GM12878 (cell line): ENCODE results near the gene DKKL1. TPM values are rescaled to one million over a fixed set of nuclear protein-coding genes. Genes with fewer than 3 reads are reported as not detected.

Experiments used
- ATAC-seq: fragments of 200-7000 bp; cut with Tn5 transposase; 3 replicates; pipeline ENCODE4 v1.9.1; 2020; ENCODE audit warnings: mild to moderate bottlenecking, moderate library complexity
- BruUV-seq: library from RNA; stranded (reverse); fragments of 400-500 nt; replicated peaks from 2 replicates; lab custom pipeline; 2021; lab: Mats Ljungman, UMichigan
- CTCF ChIA-PET: fragments of 300-600 bp; sonication (Branson Sonifier 250); formaldehyde crosslinking; extraction: SDS; loops from one replicate; lab custom pipeline; 2021; ENCODE audit warnings: inconsistent platforms; lab: Yijun Ruan, JAX
- POLR2A ChIA-PET: fragments of 350-600 bp; formaldehyde crosslinking; extraction: SDS; loops from one replicate; lab custom pipeline; 2021; ENCODE audit warnings: inconsistent platforms; lab: Charles Lee
- RAD21 ChIA-PET: fragments of 300-600 bp; sonication (Branson Sonifier 250); formaldehyde crosslinking; loops from one replicate; lab custom pipeline; 2023; ENCODE audit warnings: antibody characterized with exemption; ENCODE audit not compliant: unreplicated experiment; lab: Charles Lee
- SMC1A ChIA-PET: fragments of 300-600 bp; sonication (Branson Sonifier 250); formaldehyde crosslinking; loops from one replicate; lab custom pipeline; 2023; ENCODE audit not compliant: unreplicated experiment, uncharacterized antibody; lab: Charles Lee
- DNase-seq: peaks from one replicate; pipeline ENCODE4 v3.0.0-alpha.2; 2011; ENCODE audit warnings: low read depth, low spot score
- FAIRE-seq: peaks from 3 replicates; lab custom pipeline; 2011; peaks lifted over from hg19 to GRCh38; lab: Jason Lieb, UNC
- H2AFZ ChIP-seq: 2 replicates; pipeline ENCODE4 v1.6.0; 2011; ENCODE audit warnings: low read depth, low read length, control low read depth; ENCODE audit not compliant: control insufficient read depth
- H3K27ac ChIP-seq: 2 replicates; pipeline ENCODE4 v1.5.1; 2011; ENCODE audit warnings: control low read depth; ENCODE audit not compliant: control insufficient read depth, insufficient read depth
- H3K27me3 ChIP-seq, 2 experiments: replicated peaks in 1 of 2; 2 replicates each; pipeline versions ENCODE4 v1.6.0 to v1.6.1; 2011; ENCODE audit warnings: low read length in 1 of 2; ENCODE audit not compliant: control insufficient read depth in 2 of 2, insufficient read depth in 2 of 2
- H3K36me3 ChIP-seq, 2 experiments: 2 replicates each; pipeline ENCODE4 v1.5.1; 2011; ENCODE audit warnings: low read length in 1 of 2; ENCODE audit not compliant: control insufficient read depth in 2 of 2, insufficient read depth in 2 of 2
- H3K4me1 ChIP-seq: 2 replicates; pipeline ENCODE4 v1.6.1; 2011; ENCODE audit warnings: mild to moderate bottlenecking, low read length, moderate library complexity, mixed read lengths; ENCODE audit not compliant: control insufficient read depth, insufficient read depth
- H3K4me2 ChIP-seq: 2 replicates; pipeline ENCODE4 v1.6.0; 2011; ENCODE audit warnings: control low read depth; ENCODE audit not compliant: control insufficient read depth, insufficient read depth
- H3K4me3 ChIP-seq: fragments of 200-600 bp; sonication (generic); 2 replicates; pipeline ENCODE4 v1.5.1; 2016
- H3K79me2 ChIP-seq: 2 replicates; pipeline ENCODE4 v1.6.0; 2011; ENCODE audit warnings: low read length; ENCODE audit not compliant: control insufficient read depth, insufficient read depth
- H3K9ac ChIP-seq: 2 replicates; pipeline ENCODE4 v1.8.0; 2011; ENCODE audit warnings: low read length, control low read depth, mixed read lengths; ENCODE audit not compliant: control insufficient read depth, insufficient read depth
- H3K9me3 ChIP-seq: replicated peaks from 3 replicates; pipeline ENCODE4 v1.5.1; 2011; ENCODE audit warnings: mild to moderate bottlenecking, low read length; ENCODE audit not compliant: control insufficient read depth, insufficient read depth
- H4K20me1 ChIP-seq: 2 replicates; pipeline ENCODE4 v1.6.0; 2011; ENCODE audit not compliant: control insufficient read depth, insufficient read depth
- CREB1 ChIP-seq: IDR thresholded peaks from 2 replicates; pipeline ENCODE4 v1.6.1; 2012; ENCODE audit warnings: low read depth, mild to moderate bottlenecking, inconsistent platforms
- DPF2 ChIP-seq: fragments of 450-650 bp; IDR thresholded peaks from 2 replicates; pipeline ENCODE4 v1.6.1; 2017; ENCODE audit warnings: mild to moderate bottlenecking
- EED ChIP-seq: sonication (generic); IDR thresholded peaks from 2 replicates; pipeline ENCODE4 v1.6.1; 2016; ENCODE audit warnings: antibody characterized with exemption, low read depth
- FOXK2 ChIP-seq: fragments of 450-650 bp; IDR thresholded peaks from 2 replicates; pipeline ENCODE4 v1.6.1; 2017; ENCODE audit warnings: mild to moderate bottlenecking, moderate library complexity
- IKZF1 ChIP-seq: fragments of 450-650 bp; conservative IDR thresholded peaks from 2 replicates; pipeline ENCODE4 v1.6.1; 2017; ENCODE audit warnings: antibody characterized with exemption, mild to moderate bottlenecking
- IRF4 ChIP-seq: IDR thresholded peaks from 2 replicates; pipeline ENCODE4 v1.6.1; 2011; ENCODE audit warnings: low read depth, low read length
- MTA2 ChIP-seq: fragments of 450-650 bp; IDR thresholded peaks from 2 replicates; pipeline ENCODE4 v1.6.1; 2016; ENCODE audit warnings: low read depth, mild to moderate bottlenecking, moderate library complexity
- MYC ChIP-seq: IDR thresholded peaks from 2 replicates; pipeline ENCODE4 v1.6.1; 2011; ENCODE audit warnings: mild to moderate bottlenecking, low read length, moderate library complexity, inconsistent platforms; ENCODE audit not compliant: insufficient read depth, insufficient replicate concordance, insufficient read length, severe bottlenecking
- POU2F2 ChIP-seq: IDR thresholded peaks from 3 replicates; pipeline ENCODE4 v1.6.1; 2011; ENCODE audit warnings: low read depth, mild to moderate bottlenecking, low read length, borderline replicate concordance
- SKIL ChIP-seq: fragments of 450-650 bp; IDR thresholded peaks from 2 replicates; pipeline ENCODE4 v1.6.1; 2017; ENCODE audit warnings: mild to moderate bottlenecking, low read depth, inconsistent platforms; ENCODE audit not compliant: poor library complexity, severe bottlenecking
- SMAD1 ChIP-seq: fragments of 450-650 bp; IDR thresholded peaks from 2 replicates; pipeline ENCODE4 v1.6.1; 2018; ENCODE audit warnings: mild to moderate bottlenecking, low read depth; ENCODE audit not compliant: partially characterized antibody
- YY1 ChIP-seq: IDR thresholded peaks from 2 replicates; pipeline ENCODE4 v1.6.1; 2011; ENCODE audit warnings: low read depth, mild to moderate bottlenecking, low read length
- ZNF24 ChIP-seq: fragments of 450-650 bp; IDR thresholded peaks from 2 replicates; pipeline ENCODE4 v1.6.1; 2017; ENCODE audit warnings: antibody characterized with exemption, mild to moderate bottlenecking
- WGBS: methylation state at CpG from one replicate; pipeline ENCODE4 v1.1.6; 2016; ENCODE audit warnings: low lambda C conversion rate; ENCODE audit not compliant: insufficient replicate concordance, insufficient coverage; ENCODE audit errors: missing lambda C conversion rate; 5-methylcytosine and 5-hydroxymethylcytosine counted together
- in situ Hi-C: fragments of 300-500 bp; cut with MboI; formaldehyde crosslinking; loops from 9 replicates; pipeline ENCODE4 v1.14.3; 2018; ENCODE audit warnings: mixed read lengths
- intact Hi-C: fragments of 100-400 bp; cut with micrococcal nuclease; formaldehyde crosslinking; loops from one replicate; pipeline ENCODE4 v1.14.2; 2022; ENCODE audit not compliant: unreplicated experiment
- polyA plus RNA-seq, 11 experiments: library from polyadenylated mRNA; depleted of rRNA in 4 of 11; unstranded in 6 of 11; stranded (reverse) in 5 of 11; fragments of >200 nt; fragmentation: Nextera tagmentation in 4 of 11; fragmentation: Illumina TruSeq in 1 of 11; extraction: Ambion mirVana in 4 of 11; extraction: Trizol in 1 of 11; gene quantifications; 1 replicate in 1 of 11; 2 replicates in 10 of 11; pipeline versions ENCODE4 v1.2.1 to v1.2.3, GENCODE V29; 2011 to 2016; ENCODE audit warnings: inconsistent platforms in 2 of 11, missing spikeins in 2 of 11, low read depth in 1 of 11
- total RNA-seq, 4 experiments: library from RNA; depleted of rRNA in 3 of 4; stranded (reverse); fragments of >200 nt in 3 of 4; fragmentation: Illumina TruSeq in 1 of 4; extraction: Trizol in 1 of 4; gene quantifications; 2 replicates each; pipeline versions ENCODE4 v1.2.1 to v1.2.3, GENCODE V29; 2013 to 2021
- TF ChIP-seq, protein P1 (sequence below): fragments of 450-650 bp; IDR thresholded peaks from 2 replicates; pipeline ENCODE4 v1.6.1; 2016; ENCODE audit warnings: mild to moderate bottlenecking
- TF ChIP-seq, protein P2 (sequence below): fragments of 450-650 bp; IDR thresholded peaks from 2 replicates; pipeline ENCODE4 v1.6.1; 2017; ENCODE audit warnings: antibody characterized with exemption, mild to moderate bottlenecking, moderate library complexity

Gene DKKL1
- total and polyA plus RNA-seq, 10 of the 15 experiments (the other 5 are each of a cell fraction or from before 2014, with no cell fraction given): not detected

DNA sequence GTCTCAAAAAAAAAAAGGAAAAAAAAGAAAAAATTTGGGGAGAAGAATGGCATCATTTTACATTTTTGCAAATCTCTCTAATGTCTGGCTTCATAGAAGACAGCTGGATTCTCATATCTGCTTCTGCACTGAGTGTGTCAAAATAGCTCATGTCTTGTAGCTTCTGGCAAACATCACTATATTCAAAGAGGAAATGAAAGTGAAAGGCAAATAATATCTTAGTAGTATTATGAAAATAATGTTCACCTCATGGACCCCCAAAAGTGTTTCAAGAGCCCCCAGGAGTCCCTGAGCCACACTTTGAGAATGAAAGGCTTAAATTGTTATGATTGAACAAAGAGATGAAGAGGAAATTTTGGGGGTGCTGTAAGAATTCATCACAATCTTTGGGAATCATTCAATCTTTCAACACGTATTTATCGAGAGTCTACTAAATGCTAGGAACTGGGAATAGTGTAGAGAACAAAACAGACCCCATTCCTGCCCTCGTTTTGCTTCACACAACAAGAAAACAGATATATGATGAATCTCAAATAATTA, 37.4 kb upstream of the DKKL1 start (continued):
- TF ChIP-seq ZNF24 (peak; percentile 56; the same call in 1 of the 2 replicates), SKIL (peak; percentile 35), MTA2 (peak; percentile 51; the same call in 1 of the 2 replicates), YY1 (0 out of 2 replicates have a peak, but pooled peaks have one; percentile 16), DPF2 (0 out of 2 replicates have a peak, but pooled peaks have one; percentile 49), MYC (no peak)
- TF ChIP-seq, all 136 proteins: peak for 24

- POLR2A ChIA-PET: interaction anchor here (1.0 to 4.5 kb wide), 3 partner anchors 8 to 12 kb away, joined by 3 to 44 read pairs (median 24); partner anchors contain the start of gene CD37
- CTCF ChIA-PET: interaction anchor here (0.6 to 2.7 kb wide), 15 partner anchors 9 to 143 kb away, joined by 3 to 21 read pairs (median 5); partner anchors contain the start of gene ALDH16A1
- Histone ChIP-seq H3K36me3 (no peaks in the 10 kb centered on the region), H3K4me3 (no peak overlapping the region), H3K27me3 (no peaks in the 10 kb centered on the region), H2AFZ (peak overlapping the region; percentile 78), H4K20me1 (no peaks in the 10 kb centered on the region), H3K4me1 (peaks cover 60% of the 10 kb centered on the region), H3K27ac (peak overlapping the region; percentile 87), H3K9me3 (no peaks in the 10 kb centered on the region; the same call in 2 of the 3 replicates), H3K9ac (peak overlapping the region; percentile 10), H3K79me2 (no peaks in the 10 kb centered on the region; the same call in 1 of the 2 replicates), H3K4me2 (peak overlapping the region; percentile 95)
- no peak for FAIRE-seq
- BruUV-seq: no TSS peak
- peak; percentile 50 for ATAC-seq
- RAD21 ChIA-PET: interaction anchor here (0.7 to 1.7 kb wide), 4 partner anchors 12 to 142 kb away, joined by 4 to 7 read pairs (median 5); no protein-coding TSS in a partner anchor
- no peak for DNase-seq
- in situ Hi-C loops (no loop called here), intact Hi-C loops (loop anchor here (2.0 kb wide), 2 partner anchors 101 to 169 kb away; partner anchors contain the start of gene RPS11)
- SMC1A ChIA-PET: interaction anchor here (0.8 to 2.5 kb wide), 9 partner anchors 9 to 102 kb away, joined by 3 to 13 read pairs (median 4); no protein-coding TSS in a partner anchor
- 0% methylated on average over 2 of the region's 2 CpGs for WGBS
- TF ChIP-seq SMAD1: no peak
- no peak for TF ChIP-seq POU2F2
- TF ChIP-seq EED: no peak
- TF ChIP-seq, protein P1, sequence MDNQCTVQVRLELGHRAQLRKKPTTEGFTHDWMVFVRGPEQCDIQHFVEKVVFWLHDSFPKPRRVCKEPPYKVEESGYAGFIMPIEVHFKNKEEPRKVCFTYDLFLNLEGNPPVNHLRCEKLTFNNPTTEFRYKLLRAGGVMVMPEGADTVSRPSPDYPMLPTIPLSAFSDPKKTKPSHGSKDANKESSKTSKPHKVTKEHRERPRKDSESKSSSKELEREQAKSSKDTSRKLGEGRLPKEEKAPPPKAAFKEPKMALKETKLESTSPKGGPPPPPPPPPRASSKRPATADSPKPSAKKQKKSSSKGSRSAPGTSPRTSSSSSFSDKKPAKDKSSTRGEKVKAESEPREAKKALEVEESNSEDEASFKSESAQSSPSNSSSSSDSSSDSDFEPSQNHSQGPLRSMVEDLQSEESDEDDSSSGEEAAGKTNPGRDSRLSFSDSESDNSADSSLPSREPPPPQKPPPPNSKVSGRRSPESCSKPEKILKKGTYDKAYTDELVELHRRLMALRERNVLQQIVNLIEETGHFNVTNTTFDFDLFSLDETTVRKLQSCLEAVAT: no peak
- TF ChIP-seq, protein P2, sequence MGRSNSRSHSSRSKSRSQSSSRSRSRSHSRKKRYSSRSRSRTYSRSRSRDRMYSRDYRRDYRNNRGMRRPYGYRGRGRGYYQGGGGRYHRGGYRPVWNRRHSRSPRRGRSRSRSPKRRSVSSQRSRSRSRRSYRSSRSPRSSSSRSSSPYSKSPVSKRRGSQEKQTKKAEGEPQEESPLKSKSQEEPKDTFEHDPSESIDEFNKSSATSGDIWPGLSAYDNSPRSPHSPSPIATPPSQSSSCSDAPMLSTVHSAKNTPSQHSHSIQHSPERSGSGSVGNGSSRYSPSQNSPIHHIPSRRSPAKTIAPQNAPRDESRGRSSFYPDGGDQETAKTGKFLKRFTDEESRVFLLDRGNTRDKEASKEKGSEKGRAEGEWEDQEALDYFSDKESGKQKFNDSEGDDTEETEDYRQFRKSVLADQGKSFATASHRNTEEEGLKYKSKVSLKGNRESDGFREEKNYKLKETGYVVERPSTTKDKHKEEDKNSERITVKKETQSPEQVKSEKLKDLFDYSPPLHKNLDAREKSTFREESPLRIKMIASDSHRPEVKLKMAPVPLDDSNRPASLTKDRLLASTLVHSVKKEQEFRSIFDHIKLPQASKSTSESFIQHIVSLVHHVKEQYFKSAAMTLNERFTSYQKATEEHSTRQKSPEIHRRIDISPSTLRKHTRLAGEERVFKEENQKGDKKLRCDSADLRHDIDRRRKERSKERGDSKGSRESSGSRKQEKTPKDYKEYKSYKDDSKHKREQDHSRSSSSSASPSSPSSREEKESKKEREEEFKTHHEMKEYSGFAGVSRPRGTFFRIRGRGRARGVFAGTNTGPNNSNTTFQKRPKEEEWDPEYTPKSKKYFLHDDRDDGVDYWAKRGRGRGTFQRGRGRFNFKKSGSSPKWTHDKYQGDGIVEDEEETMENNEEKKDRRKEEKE: no peak
- TF ChIP-seq IKZF1: no peak
- 0 out of 2 replicates have a peak, but pooled peaks have one; percentile 16 for TF ChIP-seq CREB1
- TF ChIP-seq FOXK2: no peak
- TF ChIP-seq IRF4: no peak
Observed at GRCh38 chr19:49327878-49328544, 35.7 kb upstream of the DKKL1 start.
